ENCODE data around the gene TTC23. TPM values are rescaled to one million over a fixed set of nuclear protein-coding genes. Genes with fewer than 3 reads are reported as not detected.

The TTC23 gene
- total and polyA plus RNA-seq, 8 donors: 3.8 to 75.3 (median 14.8) TPM

DNA sequence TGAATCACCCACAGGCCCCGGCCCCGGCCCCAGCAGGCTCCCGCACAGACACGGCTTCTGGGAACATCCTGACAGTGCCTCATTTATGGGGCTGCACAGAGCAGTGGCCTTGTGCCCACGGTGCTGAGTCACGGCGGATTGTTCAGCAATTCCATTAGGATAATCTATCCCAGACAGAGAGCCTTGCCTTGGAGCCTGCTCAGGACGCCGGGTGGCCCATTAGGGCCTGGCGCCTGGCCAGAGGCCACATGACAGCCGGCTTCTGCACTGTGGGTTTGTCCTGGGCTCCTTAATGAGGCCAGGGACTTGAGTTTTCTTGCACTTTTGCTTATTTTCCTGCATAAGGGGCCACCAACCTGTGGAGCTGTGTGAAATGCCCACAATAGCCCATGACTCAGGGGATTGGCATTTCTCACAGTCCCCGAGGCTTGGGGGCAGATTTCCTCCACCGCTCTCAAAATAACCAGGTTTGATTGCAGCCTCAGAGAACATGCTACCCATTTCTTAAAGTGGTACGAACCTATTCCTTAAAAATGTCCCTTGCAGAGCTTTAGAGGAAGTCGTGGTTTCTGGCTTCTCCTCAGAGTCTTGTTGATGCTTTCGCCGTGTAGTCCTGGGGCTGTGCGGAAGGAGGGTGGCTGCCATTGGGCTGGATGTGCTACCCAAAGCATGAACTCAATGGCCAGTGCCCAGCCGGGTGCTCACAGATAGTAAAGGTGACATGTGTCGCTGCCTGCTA is 125.5 kb downstream of the TTC23 start:
- no peaks in the 10 kb centered on the region for H3K9me3 ChIP-seq
- H3K4me3 ChIP-seq: peak overlapping the region; percentile 13 to 23 (median 18)
- H3K36me3 ChIP-seq: peaks cover 0 to 32% (median 16%) of the 10 kb centered on the region in 4 donors
- no peaks in the 10 kb centered on the region for H3K27me3 ChIP-seq
- DNase-seq: peak; percentile 78 to 91
- intact Hi-C loops (cut with DNase I; ENCODE audit: low total_unique reads): no loop called here
- H3K4me1 ChIP-seq: peaks cover 16 to 68% (median 46%) of the 10 kb centered on the region in 4 donors
- 17 to 25% (median 22%) methylated on average over 20 of the region's 20 CpGs for WGBS, 5 donors
- peak overlapping the region; percentile 68 to 96 (median 82) for H3K27ac ChIP-seq
- TF ChIP-seq, protein P1, sequence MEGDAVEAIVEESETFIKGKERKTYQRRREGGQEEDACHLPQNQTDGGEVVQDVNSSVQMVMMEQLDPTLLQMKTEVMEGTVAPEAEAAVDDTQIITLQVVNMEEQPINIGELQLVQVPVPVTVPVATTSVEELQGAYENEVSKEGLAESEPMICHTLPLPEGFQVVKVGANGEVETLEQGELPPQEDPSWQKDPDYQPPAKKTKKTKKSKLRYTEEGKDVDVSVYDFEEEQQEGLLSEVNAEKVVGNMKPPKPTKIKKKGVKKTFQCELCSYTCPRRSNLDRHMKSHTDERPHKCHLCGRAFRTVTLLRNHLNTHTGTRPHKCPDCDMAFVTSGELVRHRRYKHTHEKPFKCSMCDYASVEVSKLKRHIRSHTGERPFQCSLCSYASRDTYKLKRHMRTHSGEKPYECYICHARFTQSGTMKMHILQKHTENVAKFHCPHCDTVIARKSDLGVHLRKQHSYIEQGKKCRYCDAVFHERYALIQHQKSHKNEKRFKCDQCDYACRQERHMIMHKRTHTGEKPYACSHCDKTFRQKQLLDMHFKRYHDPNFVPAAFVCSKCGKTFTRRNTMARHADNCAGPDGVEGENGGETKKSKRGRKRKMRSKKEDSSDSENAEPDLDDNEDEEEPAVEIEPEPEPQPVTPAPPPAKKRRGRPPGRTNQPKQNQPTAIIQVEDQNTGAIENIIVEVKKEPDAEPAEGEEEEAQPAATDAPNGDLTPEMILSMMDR (IDR thresholded peaks at IDR 0.05): no peak
- TF ChIP-seq POLR2AphosphoS5 (IDR thresholded peaks at IDR 0.05) (peak; percentile 34 to 75 (median 50)), EP300 (IDR thresholded peaks at IDR 0.05) (peak; percentile 55)

DNA sequence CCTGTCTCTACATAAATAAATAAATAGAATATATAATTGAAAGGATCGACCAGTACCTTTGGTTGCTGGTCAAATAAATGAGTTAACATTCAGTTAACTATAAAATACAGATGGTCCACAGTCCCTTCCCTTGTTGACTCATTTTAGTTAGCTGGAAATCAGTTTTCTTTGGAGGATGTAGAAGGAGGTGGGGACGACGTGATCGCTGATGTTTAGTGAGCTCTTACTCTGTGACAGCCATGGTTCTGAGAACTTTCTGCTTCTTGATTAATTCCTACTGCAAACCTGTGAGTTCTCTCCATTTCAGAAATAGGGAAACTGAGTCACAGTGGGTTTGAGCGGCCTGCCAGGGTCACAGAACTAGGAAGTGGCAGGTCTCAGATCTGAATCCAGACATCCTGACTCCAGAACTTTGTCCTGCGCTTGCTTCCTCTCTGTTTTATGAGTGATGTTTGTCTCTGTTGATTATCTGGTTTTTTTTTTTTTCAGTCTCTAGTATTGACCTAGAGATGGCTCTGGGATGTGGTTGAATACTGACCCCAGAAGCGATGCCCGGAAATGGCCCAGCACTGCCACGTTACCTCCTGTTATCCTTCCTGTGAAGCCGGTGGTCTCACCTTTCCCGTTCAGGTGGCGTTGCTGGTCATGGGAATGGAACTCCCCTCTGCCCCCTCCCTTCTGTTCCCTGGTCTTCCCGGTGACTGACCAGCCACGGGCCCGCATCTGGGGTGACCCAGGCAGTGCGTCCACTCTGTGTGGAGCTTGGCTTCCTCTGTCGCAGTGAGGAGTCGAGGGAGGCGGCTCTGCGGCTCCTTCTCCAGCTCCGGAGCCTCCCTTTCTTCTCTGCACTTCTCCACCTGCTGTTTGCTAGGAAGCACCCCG is 126.3 kb downstream of the TTC23 start:
- peak overlapping the region; percentile 68 to 96 (median 82) for H3K27ac ChIP-seq
- WGBS, 5 donors: 38 to 55% (median 49%) methylated on average over 22 of the region's 22 CpGs
- H3K9me3 ChIP-seq: no peaks in the 10 kb centered on the region
- H3K4me3 ChIP-seq: peak overlapping the region; percentile 13 to 23 (median 18)
- no peak for DNase-seq
- TF ChIP-seq, protein P1 (IDR thresholded peaks at IDR 0.05): no peak
- TF ChIP-seq EP300 (IDR thresholded peaks at IDR 0.05) (no peak), POLR2AphosphoS5 (IDR thresholded peaks at IDR 0.05) (no peak), POLR2A (IDR thresholded peaks at IDR 0.05) (no peak)
- intact Hi-C loops (cut with DNase I; ENCODE audit: low total_unique reads): no loop called here
- H3K4me1 ChIP-seq: peaks cover 16 to 72% (median 42%) of the 10 kb centered on the region in 4 donors
- H3K36me3 ChIP-seq: peaks cover 0 to 32% (median 16%) of the 10 kb centered on the region in 4 donors
- no peaks in the 10 kb centered on the region for H3K27me3 ChIP-seq

DNA sequence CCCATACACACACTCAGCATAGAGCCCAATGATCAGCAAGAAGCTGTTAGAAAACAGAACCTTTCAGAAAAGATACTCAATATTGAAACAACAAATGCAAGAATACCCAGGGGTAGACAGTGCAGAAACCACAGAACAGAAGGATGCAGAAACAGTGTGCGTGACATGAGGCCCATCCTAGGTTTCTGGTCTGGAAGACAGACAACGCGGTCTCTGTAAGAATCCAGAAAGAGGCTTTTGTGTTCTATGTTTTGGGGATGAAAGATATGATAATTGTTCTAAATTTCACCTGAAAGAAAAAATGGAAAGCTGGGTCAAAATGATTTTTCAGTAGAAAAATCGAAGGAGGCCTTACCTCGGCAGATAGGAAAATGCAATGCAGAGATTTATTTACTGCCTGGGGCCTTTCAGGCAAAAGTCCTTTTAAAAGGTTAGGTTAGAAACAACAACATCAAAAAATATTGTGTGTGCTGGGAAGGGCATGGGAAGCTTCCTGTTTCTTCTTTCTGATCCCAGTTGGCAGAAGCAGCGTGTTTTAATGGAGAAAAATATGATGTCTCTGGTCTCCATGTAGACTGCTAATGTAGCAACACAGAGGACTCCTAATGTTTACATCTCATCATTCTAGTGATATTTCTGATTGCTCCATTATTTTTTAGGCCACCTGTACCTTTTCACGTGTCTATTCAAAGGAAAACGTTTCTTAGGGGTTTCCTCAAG is 127.5 kb downstream of the TTC23 start:
- no peak for TF ChIP-seq EP300 (IDR thresholded peaks at IDR 0.05)
- TF ChIP-seq POLR2AphosphoS5 (IDR thresholded peaks at IDR 0.05): no peak
- no peak for TF ChIP-seq POLR2A (IDR thresholded peaks at IDR 0.05)
- TF ChIP-seq, protein P1 (IDR thresholded peaks at IDR 0.05): no peak
- intact Hi-C loops (cut with DNase I; ENCODE audit: low total_unique reads): no loop called here
- H3K36me3 ChIP-seq: peaks cover 0 to 29% (median 12%) of the 10 kb centered on the region in 4 donors
- peak overlapping the region in 3 of 5 donors; percentile 82 to 96 (median 87) for H3K27ac ChIP-seq
- 63 to 82% (median 77%) methylated on average over 8 of the region's 8 CpGs for WGBS, 5 donors
- no peak for DNase-seq
- H3K4me3 ChIP-seq: no peak overlapping the region
- no peaks in the 10 kb centered on the region for H3K27me3 ChIP-seq
- no peaks in the 10 kb centered on the region for H3K9me3 ChIP-seq
- H3K4me1 ChIP-seq: peaks cover 16 to 83% (median 44%) of the 10 kb centered on the region in 4 donors

DNA sequence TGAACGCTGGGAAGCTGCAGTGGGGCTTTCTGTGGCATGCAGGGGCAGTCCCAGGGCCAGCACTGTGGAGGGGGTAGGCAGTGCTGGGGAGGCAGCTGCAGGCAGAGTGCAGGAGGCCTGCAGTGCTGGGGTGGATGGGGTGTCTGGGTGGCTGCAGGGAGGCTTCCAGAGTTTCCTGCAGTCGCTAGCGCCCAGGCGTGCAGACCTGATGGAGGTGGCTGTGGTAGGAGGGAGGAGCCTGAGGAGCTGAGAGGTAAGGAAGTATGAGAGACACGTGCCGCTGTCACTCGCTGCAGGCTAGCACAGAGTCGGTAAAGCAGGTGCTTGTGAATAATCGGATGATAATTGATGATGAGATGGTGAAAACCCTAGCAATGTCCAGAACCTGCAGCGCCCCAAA is 128.2 kb downstream of the TTC23 start:
- WGBS, 5 donors: 79 to 87% (median 84%) methylated on average over 10 of the region's 10 CpGs
- Histone ChIP-seq H3K27me3 (no peaks in the 10 kb centered on the region), H3K36me3 (peaks cover 0 to 32% (median 9%) of the 10 kb centered on the region in 4 donors), H3K27ac (peak overlapping the region in 3 of 5 donors; percentile 21 to 96 (median 87)), H3K9me3 (no peaks in the 10 kb centered on the region), H3K4me1 (peaks cover 16 to 84% (median 44%) of the 10 kb centered on the region in 4 donors), H3K4me3 (no peak overlapping the region)
- TF ChIP-seq EP300 (IDR thresholded peaks at IDR 0.05): no peak
- TF ChIP-seq, protein P1 (IDR thresholded peaks at IDR 0.05): no peak
- no peak for TF ChIP-seq POLR2A (IDR thresholded peaks at IDR 0.05)
- no peak for TF ChIP-seq POLR2AphosphoS5 (IDR thresholded peaks at IDR 0.05)
- no peak for DNase-seq
- intact Hi-C loops (cut with DNase I; ENCODE audit: low total_unique reads): no loop called here
